ENCODE results near the gene MAML3. TPM values are rescaled to one million over a fixed set of nuclear protein-coding genes. Genes with fewer than 3 reads are reported as not detected.

MAML3 gene
- total RNA-seq, 2 donors from 2014 or later, result 9.3 to 10.1 TPM

GRCh38 chr4:139854668-139855403 lies 299.1 kb downstream of the MAML3 start:
- intact Hi-C loops (cut with DNase I), result no loop called here
- Histone ChIP-seq H3K4me1 (no peaks in the 10 kb centered on the region), H3K27ac (no peak overlapping the region), H3K9me3 (no peaks in the 10 kb centered on the region), H3K27me3 (no peaks in the 10 kb centered on the region), H3K36me3 (no peaks in the 10 kb centered on the region), H3K9ac (ENCODE audit: low read depth in 2 of 2, low read length in 2 of 2) (no peak overlapping the region), H3K4me3 (no peak overlapping the region)
- no peak for DNase-seq
- no peak for TF ChIP-seq CTCF (IDR thresholded peaks at IDR 0.05)

DNA sequence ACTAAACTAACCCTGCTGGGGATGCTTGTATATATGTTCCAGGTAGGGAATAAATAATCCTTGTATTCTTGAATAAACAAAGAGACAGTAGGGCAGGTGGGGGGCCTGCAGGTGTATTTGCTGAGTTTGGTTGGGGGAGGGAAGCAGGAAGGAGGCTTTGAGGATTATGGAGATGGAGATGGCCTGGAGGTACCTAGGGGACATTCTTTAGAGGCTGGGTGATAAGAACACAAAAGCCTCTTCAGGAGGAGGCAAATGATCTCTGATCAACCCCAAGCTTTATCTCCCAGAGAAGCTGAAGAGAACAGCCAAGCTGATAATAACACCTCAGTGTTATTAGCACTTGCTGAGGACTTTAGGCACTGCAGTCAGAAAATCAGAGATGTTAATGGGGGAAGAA lies 300.7 kb downstream of the MAML3 start:
- Histone ChIP-seq H3K9ac (ENCODE audit: low read depth in 2 of 2, low read length in 2 of 2) (no peak overlapping the region), H3K4me1 (no peaks in the 10 kb centered on the region), H3K4me3 (no peak overlapping the region), H3K27me3 (no peaks in the 10 kb centered on the region), H3K36me3 (no peaks in the 10 kb centered on the region), H3K9me3 (no peaks in the 10 kb centered on the region), H3K27ac (no peak overlapping the region)
- no peak for DNase-seq
- TF ChIP-seq CTCF (IDR thresholded peaks at IDR 0.05), result no peak
- intact Hi-C loops (cut with DNase I), result no loop called here

DNA sequence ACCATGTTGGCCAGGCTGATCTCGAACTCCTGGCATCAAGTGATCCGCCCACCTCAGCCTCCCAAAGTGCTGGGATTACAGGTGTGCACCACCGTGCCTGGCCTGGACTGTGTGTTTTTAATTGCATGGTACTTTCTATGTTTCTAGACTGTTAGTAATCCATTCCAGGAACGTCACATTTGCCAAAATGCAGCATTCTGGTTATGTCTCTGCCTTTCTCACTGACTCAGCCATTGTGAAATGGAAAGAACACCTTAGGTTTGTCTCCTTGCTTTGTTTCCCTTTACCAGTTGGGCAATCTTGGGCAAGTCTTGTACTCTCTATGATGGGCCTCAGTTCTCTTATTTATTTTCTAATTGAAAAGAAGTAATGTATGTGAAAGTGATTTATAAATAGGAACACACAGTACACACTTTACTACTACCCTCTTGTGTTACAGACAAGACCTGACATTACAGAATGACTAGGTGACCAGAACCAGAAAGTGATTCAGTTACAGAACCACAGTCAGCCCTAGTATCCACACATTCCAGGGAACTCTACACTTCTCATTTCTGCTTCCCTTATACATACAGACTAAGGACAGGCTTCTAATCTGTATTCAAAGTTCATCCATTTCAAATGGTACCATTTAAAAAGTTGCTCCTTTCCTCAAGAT lies 301.2 kb downstream of the MAML3 start:
- intact Hi-C loops (cut with DNase I), result no loop called here
- DNase-seq, result no peak
- no peak for TF ChIP-seq CTCF (IDR thresholded peaks at IDR 0.05)
- Histone ChIP-seq H3K27me3 (no peaks in the 10 kb centered on the region), H3K4me1 (no peaks in the 10 kb centered on the region), H3K9me3 (no peaks in the 10 kb centered on the region), H3K27ac (no peak overlapping the region), H3K9ac (ENCODE audit: low read depth in 2 of 2, low read length in 2 of 2) (no peak overlapping the region), H3K36me3 (no peaks in the 10 kb centered on the region), H3K4me3 (no peak overlapping the region)

- no peak for TF ChIP-seq CTCF (IDR thresholded peaks at IDR 0.05)
- DNase-seq, result no peak
- intact Hi-C loops (cut with DNase I), result no loop called here
- Histone ChIP-seq H3K27ac (no peak overlapping the region), H3K4me3 (no peak overlapping the region), H3K4me1 (no peaks in the 10 kb centered on the region), H3K36me3 (no peaks in the 10 kb centered on the region), H3K9ac (ENCODE audit: low read depth in 2 of 2, low read length in 2 of 2) (no peak overlapping the region), H3K9me3 (no peaks in the 10 kb centered on the region), H3K27me3 (no peaks in the 10 kb centered on the region)
Observed at GRCh38 chr4:139851639-139852038, 302.3 kb downstream of the MAML3 start.

DNA sequence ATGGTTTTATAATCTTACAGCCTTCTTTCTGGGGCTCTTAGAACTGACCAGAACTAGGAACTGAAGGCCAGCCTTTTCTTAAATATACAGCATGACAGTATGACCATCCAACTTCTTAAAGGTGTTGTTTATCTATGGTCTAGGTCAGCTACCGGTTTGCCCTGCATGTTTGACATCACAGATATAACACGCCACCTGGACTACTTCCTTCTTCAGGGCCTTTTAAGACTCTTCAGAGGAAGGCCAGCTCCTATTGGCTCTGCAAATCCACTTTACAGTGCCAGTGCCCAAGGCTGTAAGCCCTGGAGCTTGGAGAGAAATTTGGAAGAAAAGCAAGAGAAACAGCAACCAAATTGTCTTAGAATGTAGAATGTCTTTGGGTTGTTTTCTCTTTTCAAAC lies 302.9 kb downstream of the MAML3 start:
- no peak for TF ChIP-seq CTCF (IDR thresholded peaks at IDR 0.05)
- no peaks in the 10 kb centered on the region for H3K27me3 ChIP-seq
- no peaks in the 10 kb centered on the region for H3K36me3 ChIP-seq
- DNase-seq, result no peak
- intact Hi-C loops (cut with DNase I), result no loop called here
- no peak overlapping the region for H3K27ac ChIP-seq
- no peak overlapping the region for H3K9ac ChIP-seq (ENCODE audit: low read depth in 2 of 2, low read length in 2 of 2)
- no peak overlapping the region for H3K4me3 ChIP-seq
- H3K9me3 ChIP-seq, result no peaks in the 10 kb centered on the region
- no peaks in the 10 kb centered on the region for H3K4me1 ChIP-seq
